Measurements from ENCODE around the gene CCN6.

The CCN6 gene

GRCh38 chr6:112054001-112054400, at the start of gene CCN6:
CCN6 (plus strand) TSS chr6:112054104; CDS start chr6:112054358, 254 bp downstream.
- H3K4me3 ChIP-seq (ENCODE audit: low read depth, low read length): no peak within 1 kb of the TSS

GRCh38 chr6:112004201-112005012, 49.5 kb upstream of the CCN6 start:
- H3K4me3 ChIP-seq (ENCODE audit: low read depth, low read length): no peak overlapping the region
- DNase-seq (ENCODE audit: low read depth): no peak

More at GRCh38 chr6:112054001-112054400, at the start of gene CCN6:
- DNase-seq (ENCODE audit: low read depth): no peak

- DNase-seq (ENCODE audit: low read depth): no peak
- no peak overlapping the region for H3K4me3 ChIP-seq (ENCODE audit: low read depth, low read length)
Observed at GRCh38 chr6:112005013-112005371, 48.9 kb upstream of the CCN6 start.

- H3K4me3 ChIP-seq (ENCODE audit: low read depth, low read length): no peak overlapping the region
- DNase-seq (ENCODE audit: low read depth): no peak
Observed at GRCh38 chr6:112007254-112007653, 46.6 kb upstream of the CCN6 start.

- DNase-seq (ENCODE audit: low read depth): no peak
- no peak overlapping the region for H3K4me3 ChIP-seq (ENCODE audit: low read depth, low read length)
Observed at GRCh38 chr6:112007805-112008204, 46.1 kb upstream of the CCN6 start.

GRCh38 chr6:112008482-112008881, 45.4 kb upstream of the CCN6 start:
- no peak for DNase-seq (ENCODE audit: low read depth)
- H3K4me3 ChIP-seq (ENCODE audit: low read depth, low read length): no peak overlapping the region

- no peak overlapping the region for H3K4me3 ChIP-seq (ENCODE audit: low read depth, low read length)
- no peak for DNase-seq (ENCODE audit: low read depth)
Observed at GRCh38 chr6:112010328-112010727, 43.6 kb upstream of the CCN6 start.

GRCh38 chr6:112013051-112013450, 40.9 kb upstream of the CCN6 start:
- no peak overlapping the region for H3K4me3 ChIP-seq (ENCODE audit: low read depth, low read length)
- DNase-seq (ENCODE audit: low read depth): no peak

GRCh38 chr6:112014483-112014882, 39.4 kb upstream of the CCN6 start:
- DNase-seq (ENCODE audit: low read depth): peak; percentile 44
- H3K4me3 ChIP-seq (ENCODE audit: low read depth, low read length): no peak overlapping the region

- DNase-seq (ENCODE audit: low read depth): no peak
- H3K4me3 ChIP-seq (ENCODE audit: low read depth, low read length): no peak overlapping the region
Observed at GRCh38 chr6:112015725-112016124, 38.2 kb upstream of the CCN6 start.

GRCh38 chr6:112016320-112016719, 37.6 kb upstream of the CCN6 start:
- no peak overlapping the region for H3K4me3 ChIP-seq (ENCODE audit: low read depth, low read length)
- DNase-seq (ENCODE audit: low read depth): no peak

- H3K4me3 ChIP-seq (ENCODE audit: low read depth, low read length): no peak overlapping the region
- DNase-seq (ENCODE audit: low read depth): no peak
Observed at GRCh38 chr6:112017169-112017568, 36.7 kb upstream of the CCN6 start.

GRCh38 chr6:112017760-112018537, 36.0 kb upstream of the CCN6 start:
- no peak overlapping the region for H3K4me3 ChIP-seq (ENCODE audit: low read depth, low read length)
- no peak for DNase-seq (ENCODE audit: low read depth)

GRCh38 chr6:112018619-112019416, 35.1 kb upstream of the CCN6 start:
- DNase-seq (ENCODE audit: low read depth): peak; percentile 39
- H3K4me3 ChIP-seq (ENCODE audit: low read depth, low read length): no peak overlapping the region

- no peak for DNase-seq (ENCODE audit: low read depth)
Observed at GRCh38 chr6:112019589-112019988, 34.3 kb upstream of the CCN6 start.

GRCh38 chr6:112021691-112022310, 32.1 kb upstream of the CCN6 start:
- DNase-seq (ENCODE audit: low read depth): no peak

More at GRCh38 chr6:112019589-112019988, 34.3 kb upstream of the CCN6 start:
- no peak overlapping the region for H3K4me3 ChIP-seq (ENCODE audit: low read depth, low read length)

GRCh38 chr6:112022749-112023148, 31.2 kb upstream of the CCN6 start:
- H3K4me3 ChIP-seq (ENCODE audit: low read depth, low read length): no peak overlapping the region
- DNase-seq (ENCODE audit: low read depth): no peak

More at GRCh38 chr6:112021691-112022310, 32.1 kb upstream of the CCN6 start:
- no peak overlapping the region for H3K4me3 ChIP-seq (ENCODE audit: low read depth, low read length)

- no peak for DNase-seq (ENCODE audit: low read depth)
- H3K4me3 ChIP-seq (ENCODE audit: low read depth, low read length): no peak overlapping the region
Observed at GRCh38 chr6:112024464-112024863, 29.4 kb upstream of the CCN6 start.

- no peak overlapping the region for H3K4me3 ChIP-seq (ENCODE audit: low read depth, low read length)
- DNase-seq (ENCODE audit: low read depth): no peak
Observed at GRCh38 chr6:112026933-112027332, 27.0 kb upstream of the CCN6 start.

All from skeletal muscle cell (primary cell).